ENCODE measurements around the gene NCEH1. TPM values are rescaled to one million over a fixed set of nuclear protein-coding genes. Genes with fewer than 3 reads are reported as not detected.
"Not testable (repeated sequence)": the region's sequence is repeated elsewhere in the genome, so short reads cannot be mapped to it uniquely, and the experiment has no call there.

The NCEH1 gene
- 10 to 100 TPM in 3 of 4 donors, 1 to 10 TPM in 1; 8.3 to 12.4 (median 11.0) TPM for total RNA-seq

DNA sequence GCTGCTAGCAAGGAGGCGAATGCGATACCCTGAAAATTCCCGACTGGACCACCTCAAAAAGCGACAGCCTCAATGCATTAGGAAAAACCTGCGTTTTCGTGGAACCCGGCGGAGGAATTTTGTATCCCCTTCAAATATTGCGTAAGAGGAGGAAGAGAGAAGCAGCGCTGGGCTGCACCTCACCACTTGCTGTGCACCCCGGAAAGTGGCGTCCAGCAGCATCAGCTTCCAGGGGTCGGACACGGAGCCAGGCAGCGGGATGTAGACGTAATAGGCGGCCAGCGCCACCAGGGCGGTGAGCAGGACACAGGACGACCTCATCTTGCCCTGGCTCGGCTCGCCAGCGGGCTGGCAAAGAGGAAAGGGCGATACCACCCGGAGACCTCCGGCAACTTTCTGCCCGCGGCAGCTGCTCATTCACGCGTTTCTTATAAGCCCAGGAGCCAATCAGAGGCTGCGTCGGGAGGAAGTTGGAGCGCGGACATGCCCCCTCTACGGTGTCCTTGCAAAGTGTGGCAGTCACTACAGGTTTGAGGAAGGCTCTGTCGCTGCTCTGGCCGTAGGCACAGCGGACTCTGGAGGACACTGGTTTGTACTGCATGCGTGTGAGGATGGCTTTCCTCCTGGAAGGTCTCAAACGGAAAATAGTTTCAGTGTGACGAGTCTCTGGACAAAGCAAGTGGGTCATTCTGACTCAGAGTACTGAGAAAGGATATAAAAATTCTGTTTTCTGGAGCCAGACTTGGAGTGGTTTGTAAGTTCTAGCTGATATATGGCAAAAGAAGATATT lies at the start of gene NCEH1:
TSS of gene NCEH1 (minus strand) at position 404 of the 790 bp plus-strand sequence. CDS start at position 321, 83 bp downstream.
- no peaks in the 10 kb centered on the region for H3K9me3 ChIP-seq
- H3K4me3 ChIP-seq (replicated peaks in 1 of 3): peak within 1 kb of the TSS; percentile 46 to 91 (median 59)
- H3K36me3 ChIP-seq: no peaks in the 10 kb centered on the region
- intact Hi-C loops (cut with DNase I): no loop called here
- no peaks in the 10 kb centered on the region for H3K27me3 ChIP-seq
- H3K4me1 ChIP-seq: peaks cover 7 to 10% of the 10 kb centered on the region in 2 donors
- 1 to 2% methylated on average over 32 to 33 of the region's 41 CpGs for WGBS, 2 donors
- DNase-seq: peak; percentile 91 to 93
- H3K27ac ChIP-seq: peak within 1 kb of the TSS; percentile 79 to 86 (median 85)
- peak in 1 of 2 donors; percentile 87 for TF ChIP-seq POLR2A (IDR thresholded peaks at IDR 0.05)
- TF ChIP-seq, protein P1, sequence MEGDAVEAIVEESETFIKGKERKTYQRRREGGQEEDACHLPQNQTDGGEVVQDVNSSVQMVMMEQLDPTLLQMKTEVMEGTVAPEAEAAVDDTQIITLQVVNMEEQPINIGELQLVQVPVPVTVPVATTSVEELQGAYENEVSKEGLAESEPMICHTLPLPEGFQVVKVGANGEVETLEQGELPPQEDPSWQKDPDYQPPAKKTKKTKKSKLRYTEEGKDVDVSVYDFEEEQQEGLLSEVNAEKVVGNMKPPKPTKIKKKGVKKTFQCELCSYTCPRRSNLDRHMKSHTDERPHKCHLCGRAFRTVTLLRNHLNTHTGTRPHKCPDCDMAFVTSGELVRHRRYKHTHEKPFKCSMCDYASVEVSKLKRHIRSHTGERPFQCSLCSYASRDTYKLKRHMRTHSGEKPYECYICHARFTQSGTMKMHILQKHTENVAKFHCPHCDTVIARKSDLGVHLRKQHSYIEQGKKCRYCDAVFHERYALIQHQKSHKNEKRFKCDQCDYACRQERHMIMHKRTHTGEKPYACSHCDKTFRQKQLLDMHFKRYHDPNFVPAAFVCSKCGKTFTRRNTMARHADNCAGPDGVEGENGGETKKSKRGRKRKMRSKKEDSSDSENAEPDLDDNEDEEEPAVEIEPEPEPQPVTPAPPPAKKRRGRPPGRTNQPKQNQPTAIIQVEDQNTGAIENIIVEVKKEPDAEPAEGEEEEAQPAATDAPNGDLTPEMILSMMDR (IDR thresholded peaks at IDR 0.05): peak; percentile 56 to 91 (median 79)

DNA sequence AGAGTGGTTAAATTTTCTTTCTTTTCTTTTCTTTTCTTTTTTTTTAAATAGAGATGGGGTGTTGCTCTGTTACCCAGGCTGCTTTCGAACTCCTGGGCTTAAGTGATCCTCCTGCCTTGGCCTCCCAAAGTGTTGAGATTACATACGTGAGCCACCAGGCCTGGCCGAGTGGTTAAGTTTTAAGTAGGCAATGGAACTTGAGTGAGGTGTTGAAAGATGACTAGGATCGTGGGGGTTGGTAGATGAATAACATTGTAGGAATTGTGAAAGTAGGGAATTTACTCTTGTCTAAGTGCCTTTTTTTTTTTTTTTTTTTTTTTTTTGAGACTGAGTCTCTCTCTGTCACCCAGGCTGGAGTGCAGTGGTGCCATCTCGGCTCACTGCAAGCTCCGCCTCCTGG lies 49.5 kb upstream of the NCEH1 start:
- H3K36me3 ChIP-seq; H3K4me3 ChIP-seq (replicated peaks in 1 of 3); intact Hi-C loops (cut with DNase I); H3K9me3 ChIP-seq; H3K4me1 ChIP-seq; H3K27me3 ChIP-seq; H3K27ac ChIP-seq; DNase-seq: not testable (repeated sequence)
- 97 to 98% methylated on average over 6 of the region's 6 CpGs for WGBS, 2 donors

DNA sequence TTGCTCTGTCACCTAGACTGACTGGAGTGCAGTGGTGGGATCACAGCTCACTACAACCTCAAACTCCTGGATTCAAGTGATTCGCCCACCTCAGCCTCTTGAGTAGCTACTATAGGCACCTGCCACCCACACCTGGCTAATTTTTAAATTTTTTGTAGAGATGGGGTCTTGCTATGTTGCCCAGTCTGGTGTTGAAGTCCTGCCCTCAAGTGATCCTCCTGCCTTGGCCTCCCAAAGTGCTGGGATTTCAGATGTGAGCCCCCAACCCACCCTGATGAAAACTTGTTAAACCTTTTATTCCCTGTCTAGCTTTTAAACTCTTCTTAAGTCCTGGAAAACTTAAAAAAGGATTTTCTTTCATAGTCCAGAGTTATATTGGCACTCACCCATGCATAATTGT lies 42.3 kb upstream of the NCEH1 start:
- Histone ChIP-seq H3K27me3 (no peaks in the 10 kb centered on the region), H3K36me3 (peaks cover 0 to 3% of the 10 kb centered on the region in 2 donors), H3K9me3 (no peaks in the 10 kb centered on the region), H3K27ac (no peak overlapping the region), H3K4me1 (peaks cover 5 to 6% of the 10 kb centered on the region in 2 donors), H3K4me3 (replicated peaks in 1 of 3) (no peak overlapping the region)
- intact Hi-C loops (cut with DNase I): no loop called here
- no peak for DNase-seq
- 95 to 100% methylated on average over 1 of the region's 1 CpG for WGBS, 2 donors
- TF ChIP-seq, protein P1 (IDR thresholded peaks at IDR 0.05): no peak
- no peak for TF ChIP-seq POLR2A (IDR thresholded peaks at IDR 0.05)

DNA sequence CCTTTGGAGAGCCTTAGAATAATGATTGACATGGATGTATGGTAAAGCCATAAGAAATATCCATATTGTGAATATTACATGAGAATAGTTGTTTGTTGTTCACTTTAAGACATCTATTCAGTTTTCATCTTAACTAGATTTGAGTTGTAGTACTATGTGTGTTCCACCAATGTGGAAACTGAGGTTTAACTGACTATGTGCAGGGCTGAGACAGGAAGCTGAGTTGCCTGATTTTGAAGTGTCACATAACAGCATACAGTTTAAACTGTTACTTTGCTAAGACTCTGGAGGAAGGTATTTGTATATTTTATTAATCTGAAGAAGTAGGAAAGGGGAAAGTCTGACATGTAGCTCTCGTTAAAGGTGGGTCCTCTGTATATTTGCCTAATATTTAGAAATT lies 41.8 kb upstream of the NCEH1 start:
- 96 to 98% methylated on average over 1 of the region's 1 CpG for WGBS, 2 donors

GRCh38 chr3:172751175-172751704 lies 40.4 kb upstream of the NCEH1 start:
- intact Hi-C loops (cut with DNase I): no loop called here
- H3K36me3 ChIP-seq: peaks cover 0 to 3% of the 10 kb centered on the region in 2 donors
- peaks cover 5 to 6% of the 10 kb centered on the region in 2 donors for H3K4me1 ChIP-seq
- TF ChIP-seq, protein P1 (IDR thresholded peaks at IDR 0.05): no peak
- no peak for TF ChIP-seq POLR2A (IDR thresholded peaks at IDR 0.05)
- H3K27ac ChIP-seq: peak overlapping the region in 2 of 3 donors; percentile 11 to 57
- H3K27me3 ChIP-seq: no peaks in the 10 kb centered on the region
- 1% methylated on average over 14 of the region's 14 CpGs for WGBS, 2 donors
- H3K9me3 ChIP-seq: no peaks in the 10 kb centered on the region
- no peak for DNase-seq
- peak overlapping the region; percentile 57 to 74 (median 63) for H3K4me3 ChIP-seq (replicated peaks in 1 of 3)

More for the DNA sequence above, 41.8 kb upstream of the NCEH1 start:
- no peaks in the 10 kb centered on the region for H3K9me3 ChIP-seq
- no peaks in the 10 kb centered on the region for H3K27me3 ChIP-seq
- TF ChIP-seq, protein P1 (IDR thresholded peaks at IDR 0.05): no peak
- no peak for TF ChIP-seq POLR2A (IDR thresholded peaks at IDR 0.05)
- H3K4me1 ChIP-seq: peaks cover 5 to 6% of the 10 kb centered on the region in 2 donors
- intact Hi-C loops (cut with DNase I): no loop called here
- no peak for DNase-seq
- no peak overlapping the region for H3K27ac ChIP-seq
- no peak overlapping the region for H3K4me3 ChIP-seq (replicated peaks in 1 of 3)
- H3K36me3 ChIP-seq: peaks cover 0 to 3% of the 10 kb centered on the region in 2 donors

Measured in thyroid gland (tissue), 4 donors.